ENCODE results near the gene FAM107A. TPM values are rescaled to one million over a fixed set of nuclear protein-coding genes. Genes with fewer than 3 reads are reported as not detected.

Gene FAM107A
- total and polyA plus RNA-seq, 2 of the 13 experiments (the other 11 are each of a cell fraction or from before 2014, with no cell fraction given), result not detected

DNA sequence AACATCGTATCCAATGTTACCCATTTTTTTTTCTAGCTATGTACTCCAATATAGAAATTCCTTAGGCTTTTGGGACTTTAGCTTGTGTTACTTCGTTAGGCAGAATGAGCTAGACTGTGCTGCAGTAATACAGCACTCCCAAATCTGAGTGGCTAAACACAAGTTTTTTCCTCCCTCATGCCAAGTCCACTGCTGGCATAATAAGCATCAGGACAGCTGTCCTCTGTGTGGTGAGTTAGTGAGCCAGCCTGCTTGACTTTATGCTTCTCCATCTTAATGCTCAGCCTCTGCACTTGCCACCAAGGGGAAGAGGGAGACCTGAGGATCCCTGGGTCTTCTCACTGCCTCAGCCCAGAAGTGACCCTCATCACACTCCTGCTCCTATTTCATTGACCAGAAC lies 22.0 kb downstream of the FAM107A start:
- Histone ChIP-seq H3K4me2 (ENCODE audit: low read depth, low read length) (no peak overlapping the region), H3K9ac (ENCODE audit: insufficient read depth, low read depth, low read length) (no peak overlapping the region), H2AFZ (ENCODE audit: low read length) (no peak overlapping the region), H3K36me3 (replicated peaks in 1 of 2; ENCODE audit: control insufficient read depth in 1 of 2, insufficient read depth in 2 of 2, low read length in 2 of 2) (no peaks in the 10 kb centered on the region), H3K27me3 (ENCODE audit: control insufficient read depth in 1 of 2, insufficient read depth in 2 of 2, low read length in 2 of 2) (no peaks in the 10 kb centered on the region), H3K27ac (ENCODE audit: extremely low read length, insufficient read depth, low read length) (no peak overlapping the region), H4K20me1 (ENCODE audit: insufficient read depth, low read length) (no peaks in the 10 kb centered on the region), H3K79me2 (ENCODE audit: insufficient read depth, low read length) (no peaks in the 10 kb centered on the region), H3K9me3 (ENCODE audit: low read length) (no peaks in the 10 kb centered on the region), H3K4me3 (replicated peaks in 1 of 3; ENCODE audit: insufficient read depth in 1 of 3, low read depth in 2 of 3, low read length in 3 of 3) (no peak overlapping the region), H3K4me1 (ENCODE audit: insufficient read depth, low read length) (peaks cover 31% of the 10 kb centered on the region)
- ChIA-PET CTCF (ENCODE audit: low intra/inter-chr PET ratio, low total read pairs) (no interaction called here), POLR2A (no interaction called here)
- intact Hi-C loops (cut with micrococcal nuclease; ENCODE audit: unreplicated experiment) (no loop called here), in situ Hi-C loops (cut with HindIII; ENCODE audit: extremely low pct_ligation_motif_present, low pct_unique_long_range_greater_than_20kb) (no loop called here)
- ATAC-seq, result no peak
- BruUV-seq (replicated peaks), result no TSS peak
- no peak for DNase-seq (ENCODE audit: low spot score)
- TF ChIP-seq TEAD3 (CRISPR knock-in tag; optimal IDR thresholded peaks at IDR 0.05; ENCODE audit: borderline replicate concordance) (no peak), SMC3 (IDR thresholded peaks at IDR 0.05; ENCODE audit: low read length) (no peak), RBFOX2 (IDR thresholded peaks at IDR 0.05; ENCODE audit: low read depth, low read length) (no peak), BRCA1 (CRISPR knock-in tag; IDR thresholded peaks at IDR 0.05) (no peak), TCF7 (IDR thresholded peaks at IDR 0.05; ENCODE audit: low read depth) (no peak), GZF1 (CRISPR knock-in tag; IDR thresholded peaks at IDR 0.05) (no peak), ZBTB20 (CRISPR knock-in tag; IDR thresholded peaks at IDR 0.05; ENCODE audit: borderline replicate concordance, low read depth) (no peak), ZNF263 (CRISPR knock-in tag; IDR thresholded peaks at IDR 0.05) (no peak), GTF3A (CRISPR knock-in tag; conservative IDR thresholded peaks at IDR 0.05) (no peak), ZNF121 (CRISPR knock-in tag; IDR thresholded peaks at IDR 0.05) (no peak), ZNF569 (CRISPR knock-in tag; IDR thresholded peaks at IDR 0.05; ENCODE audit: borderline replicate concordance) (no peak), RXRB (CRISPR knock-in tag; IDR thresholded peaks at IDR 0.05; ENCODE audit: borderline replicate concordance) (no peak), RELA (CRISPR knock-in tag; IDR thresholded peaks at IDR 0.05) (no peak), SNRNP70 (IDR thresholded peaks at IDR 0.05; ENCODE audit: low read depth, low read length) (no peak), DR1 (CRISPR knock-in tag; IDR thresholded peaks at IDR 0.05) (no peak)
- TF ChIP-seq, protein P1, sequence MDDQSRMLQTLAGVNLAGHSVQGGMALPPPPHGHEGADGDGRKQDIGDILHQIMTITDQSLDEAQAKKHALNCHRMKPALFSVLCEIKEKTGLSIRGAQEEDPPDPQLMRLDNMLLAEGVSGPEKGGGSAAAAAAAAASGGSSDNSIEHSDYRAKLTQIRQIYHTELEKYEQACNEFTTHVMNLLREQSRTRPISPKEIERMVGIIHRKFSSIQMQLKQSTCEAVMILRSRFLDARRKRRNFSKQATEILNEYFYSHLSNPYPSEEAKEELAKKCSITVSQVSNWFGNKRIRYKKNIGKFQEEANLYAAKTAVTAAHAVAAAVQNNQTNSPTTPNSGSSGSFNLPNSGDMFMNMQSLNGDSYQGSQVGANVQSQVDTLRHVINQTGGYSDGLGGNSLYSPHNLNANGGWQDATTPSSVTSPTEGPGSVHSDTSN (CRISPR knock-in tag; IDR thresholded peaks at IDR 0.05; ENCODE audit: borderline replicate concordance), result no peak
- TF ChIP-seq, protein P2, sequence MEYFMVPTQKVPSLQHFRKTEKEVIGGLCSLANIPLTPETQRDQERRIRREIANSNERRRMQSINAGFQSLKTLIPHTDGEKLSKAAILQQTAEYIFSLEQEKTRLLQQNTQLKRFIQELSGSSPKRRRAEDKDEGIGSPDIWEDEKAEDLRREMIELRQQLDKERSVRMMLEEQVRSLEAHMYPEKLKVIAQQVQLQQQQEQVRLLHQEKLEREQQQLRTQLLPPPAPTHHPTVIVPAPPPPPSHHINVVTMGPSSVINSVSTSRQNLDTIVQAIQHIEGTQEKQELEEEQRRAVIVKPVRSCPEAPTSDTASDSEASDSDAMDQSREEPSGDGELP (IDR thresholded peaks at IDR 0.05; ENCODE audit: borderline replicate concordance, low read depth), result no peak
- WGBS (ENCODE audit: low lambda C conversion rate), result 90% methylated on average over 2 of the region's 2 CpGs
- FAIRE-seq, result no peak

All from HepG2 (cell line).